Stromal cell of bone marrow (primary cell): ENCODE measurements around the gene CHSY1.
"Not testable (repeated sequence)": the region's sequence is repeated elsewhere in the genome, so short reads cannot be mapped to it uniquely, and the experiment has no call there.

Experiments
- DNase-seq: peaks from one replicate; pipeline ENCODE4 v3.0.0-alpha.2; 2012; ENCODE audit warnings: low read depth

The CHSY1 gene

DNA sequence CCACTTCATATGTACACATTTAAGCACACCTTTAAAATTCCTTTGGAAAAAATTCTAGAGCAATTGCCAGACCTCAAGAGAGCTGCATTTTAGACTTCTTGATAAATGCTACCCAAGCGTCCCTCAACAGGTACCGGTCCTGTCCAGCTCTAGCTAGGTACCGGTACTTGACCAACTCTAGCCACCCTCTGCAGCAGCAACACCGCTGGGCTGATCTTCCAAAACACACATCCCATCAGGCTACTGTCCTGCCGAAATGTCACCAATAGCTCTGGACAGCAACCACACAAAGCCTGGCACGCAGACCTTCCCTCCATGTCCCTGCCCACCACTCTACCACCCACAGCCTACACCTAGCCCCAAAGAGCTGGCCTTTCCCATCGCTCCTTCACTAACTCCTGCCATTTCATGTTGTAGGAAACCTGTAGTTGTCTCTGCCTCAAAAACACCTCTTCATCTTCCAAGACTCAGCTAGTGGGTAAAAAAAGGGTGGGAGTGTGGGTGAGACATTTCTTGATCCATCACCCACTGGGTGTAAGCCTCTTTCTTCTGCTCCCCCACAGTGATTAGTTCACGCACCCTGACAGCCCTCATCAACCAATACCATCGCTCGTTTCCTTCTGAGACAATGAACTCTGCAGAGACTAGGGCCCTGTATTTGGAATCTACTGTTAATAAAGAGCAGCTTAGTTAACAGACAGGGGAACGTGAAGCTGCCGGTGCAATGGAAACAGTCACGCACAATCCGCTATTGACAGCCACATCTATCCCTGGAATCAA is 6.8 kb downstream of the CHSY1 start:
- DNase-seq: no peak

DNA sequence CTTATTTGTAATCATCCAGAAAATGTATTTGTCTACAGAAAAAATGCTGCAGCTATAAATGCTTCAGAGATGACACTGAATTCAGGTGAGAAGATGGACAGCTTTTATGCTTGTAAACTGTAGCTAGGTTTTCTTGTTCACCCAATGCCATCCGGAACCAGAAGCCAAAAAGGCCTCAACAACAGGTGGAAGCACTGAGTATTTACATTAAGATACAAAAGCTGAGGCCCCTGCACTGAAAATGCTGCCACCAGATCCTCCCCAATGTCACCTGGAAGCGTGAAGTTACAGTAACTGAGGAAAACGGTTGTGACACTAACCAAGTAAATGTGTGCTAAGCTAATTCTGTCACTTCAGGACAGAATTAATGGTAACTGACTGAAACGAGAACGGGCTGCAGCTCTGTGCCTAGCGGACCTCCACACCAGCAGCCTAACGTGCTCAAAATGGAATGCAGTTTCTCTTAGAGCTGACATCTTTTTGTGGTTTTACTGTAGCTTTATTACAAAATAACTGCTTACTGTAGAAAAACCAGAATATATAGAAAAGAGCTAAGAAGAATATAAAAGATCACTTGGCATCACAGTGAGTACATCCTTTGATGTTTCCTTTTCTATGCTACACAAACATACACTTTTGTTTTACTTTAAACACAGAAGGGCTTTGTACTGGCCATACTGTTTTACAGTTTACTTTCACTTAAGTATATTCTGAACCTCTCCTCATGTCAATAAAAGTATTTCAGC is 7.6 kb downstream of the CHSY1 start:
- no peak for DNase-seq

DNA sequence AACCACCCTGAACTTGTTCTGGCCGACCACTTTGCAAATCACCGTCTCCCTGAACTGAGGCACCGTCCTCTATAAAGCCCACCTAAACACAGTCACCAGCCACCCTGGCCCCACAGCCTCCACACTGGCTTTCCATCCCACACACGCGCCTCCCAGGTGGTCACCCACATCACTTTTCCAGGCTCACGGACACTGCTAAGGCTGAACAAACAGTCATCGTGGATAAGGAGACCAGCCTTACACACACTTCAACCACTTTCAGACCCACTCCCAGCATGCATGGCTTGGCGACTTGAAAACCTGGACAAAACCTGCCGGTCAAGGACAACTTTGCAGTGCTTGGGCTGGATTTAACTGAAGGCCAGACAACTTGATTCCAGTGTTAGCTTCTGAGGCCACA is 8.4 kb downstream of the CHSY1 start:
- DNase-seq: no peak

DNA sequence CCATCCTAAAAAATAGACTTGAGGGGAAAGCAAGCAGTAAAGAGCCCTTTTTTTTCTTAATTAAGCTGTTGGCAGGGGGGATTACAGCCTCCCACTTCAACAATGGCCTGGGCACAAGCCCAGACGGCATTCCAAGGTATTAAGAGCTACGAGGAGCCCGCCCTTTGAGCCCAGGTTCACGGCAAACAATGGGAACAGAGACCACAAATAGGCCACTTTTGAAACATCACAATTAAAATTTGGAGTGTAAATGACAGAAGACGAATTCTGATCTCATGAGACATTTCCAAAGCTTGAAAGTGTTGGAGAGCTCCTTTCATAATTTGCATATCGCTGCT is 8.9 kb downstream of the CHSY1 start:
- no peak for DNase-seq

DNA sequence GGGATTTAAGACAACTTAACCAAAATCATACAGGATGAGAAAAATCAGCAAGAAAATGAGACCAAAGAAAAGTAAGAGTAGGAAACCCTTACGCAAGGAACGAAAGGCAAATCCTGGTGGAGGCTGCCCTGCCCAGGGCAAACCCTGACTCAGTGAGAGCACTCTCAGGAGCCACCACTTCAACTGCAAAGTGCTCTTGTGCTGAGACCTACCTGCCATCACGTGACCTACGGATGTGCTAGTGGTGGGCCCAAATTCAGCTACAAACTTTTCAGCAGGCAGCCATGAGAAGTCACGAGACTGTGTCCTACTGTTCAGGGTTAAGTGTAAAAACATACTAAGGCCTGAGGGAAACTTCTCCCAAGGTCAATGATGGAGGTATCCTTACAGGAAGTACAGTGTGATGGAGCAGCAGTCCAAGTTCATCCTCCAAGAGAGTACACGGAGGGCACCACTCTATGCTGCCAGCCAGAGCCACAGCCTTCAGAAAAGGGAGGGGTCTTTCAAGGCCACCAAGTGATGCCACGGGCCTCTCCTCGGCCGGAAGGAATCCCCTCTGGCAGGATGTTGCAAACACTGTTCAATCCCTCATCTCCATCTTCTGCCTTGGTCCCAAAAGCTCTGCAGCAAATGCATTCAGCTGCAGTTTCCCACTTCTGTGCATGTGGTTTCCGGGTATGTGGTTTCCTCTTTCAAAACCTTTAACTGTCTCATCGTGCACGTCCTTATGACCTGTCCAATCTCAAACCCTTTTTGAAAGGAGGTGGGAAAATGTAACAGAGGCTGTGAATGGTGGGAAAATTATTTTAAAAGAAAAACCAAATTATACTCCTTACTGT is 9.5 kb downstream of the CHSY1 start:
- no peak for DNase-seq

DNA sequence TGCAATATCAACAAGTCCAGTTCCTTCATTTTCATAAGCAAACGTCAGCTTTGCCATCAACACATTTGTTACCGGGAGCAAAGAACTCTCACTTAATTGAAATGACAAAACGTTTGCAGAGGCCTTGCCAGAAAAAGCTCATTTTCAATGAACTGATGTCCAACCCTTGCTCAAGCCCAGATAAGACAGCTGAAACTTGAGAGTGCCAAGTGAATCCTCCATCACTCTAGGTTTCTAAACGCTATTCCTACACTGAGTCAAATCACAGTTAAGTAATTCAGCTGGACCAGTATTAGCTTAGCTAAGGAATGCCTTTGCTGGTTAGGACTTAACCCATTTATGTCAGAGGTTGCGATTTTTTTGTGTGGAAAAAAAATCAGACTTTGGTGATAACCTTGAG is 11.5 kb downstream of the CHSY1 start:
- peak; percentile 51 for DNase-seq

DNA sequence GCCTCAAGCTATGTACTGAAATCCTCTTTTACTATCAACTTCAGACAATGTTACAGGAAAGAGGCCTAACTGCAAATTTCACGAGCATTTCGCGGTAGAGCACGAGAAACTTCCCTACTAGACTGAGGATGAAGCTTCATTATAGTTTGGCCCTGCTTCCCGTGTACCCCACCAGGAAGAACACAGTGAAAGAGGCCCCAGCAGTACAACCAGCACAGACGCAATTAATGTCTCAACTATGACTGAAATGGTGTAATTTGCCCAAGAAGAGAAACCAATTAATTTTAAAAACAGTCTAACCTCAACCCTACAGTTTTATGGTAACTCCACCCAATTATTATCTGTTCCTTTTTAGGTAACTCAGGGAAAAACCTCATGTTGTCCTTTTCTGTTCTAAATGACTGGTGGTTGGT is 12.1 kb downstream of the CHSY1 start:
- no peak for DNase-seq

DNA sequence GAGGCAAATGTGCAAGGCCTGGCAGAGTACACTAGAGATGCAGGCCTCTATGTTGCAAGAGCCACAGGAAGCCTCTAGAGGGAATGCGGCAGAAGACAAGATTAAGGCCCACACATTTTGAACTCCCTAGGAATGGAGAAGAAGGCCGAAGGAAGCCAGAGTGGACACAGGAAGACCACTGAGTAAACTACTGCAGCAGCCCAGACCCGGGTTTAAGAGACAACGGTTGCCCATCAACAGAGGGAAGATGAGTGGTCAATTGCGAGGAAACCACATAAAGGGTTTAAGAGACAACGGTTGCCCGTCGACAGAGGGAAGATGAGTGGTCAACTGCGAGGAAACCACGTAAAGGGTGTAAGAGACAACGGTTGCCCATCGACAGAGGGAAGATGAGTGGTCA is 14.6 kb downstream of the CHSY1 start:
- DNase-seq: no peak

DNA sequence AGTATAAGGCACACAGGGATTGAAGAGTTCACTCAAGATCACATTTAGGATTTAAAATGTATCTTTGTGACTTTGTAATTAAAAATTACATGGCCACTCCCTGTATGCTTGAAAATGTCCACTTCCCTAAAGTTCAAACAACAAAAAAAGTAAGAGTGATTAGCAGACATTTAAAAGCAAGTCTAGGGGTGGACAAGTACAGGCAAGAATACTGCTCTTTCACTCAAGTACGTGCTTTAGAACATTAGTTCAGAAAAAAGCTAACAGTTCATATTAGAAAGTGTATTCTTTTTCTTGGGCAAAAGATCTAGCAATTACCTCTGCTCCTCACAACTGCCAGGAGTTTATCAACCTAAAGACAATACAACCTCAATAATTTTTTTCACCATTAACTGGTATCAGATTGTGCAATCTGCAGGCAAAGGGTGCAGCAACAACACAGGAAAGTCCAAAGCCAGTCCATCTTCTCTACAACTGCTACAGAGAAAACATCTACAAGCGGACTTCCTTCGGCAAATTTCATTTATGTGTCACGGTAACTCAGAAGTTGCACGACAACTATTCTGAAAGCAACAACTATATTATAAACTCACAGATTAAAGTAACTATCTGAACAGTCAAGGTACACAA is 18.1 kb downstream of the CHSY1 start:
- no peak for DNase-seq

DNA sequence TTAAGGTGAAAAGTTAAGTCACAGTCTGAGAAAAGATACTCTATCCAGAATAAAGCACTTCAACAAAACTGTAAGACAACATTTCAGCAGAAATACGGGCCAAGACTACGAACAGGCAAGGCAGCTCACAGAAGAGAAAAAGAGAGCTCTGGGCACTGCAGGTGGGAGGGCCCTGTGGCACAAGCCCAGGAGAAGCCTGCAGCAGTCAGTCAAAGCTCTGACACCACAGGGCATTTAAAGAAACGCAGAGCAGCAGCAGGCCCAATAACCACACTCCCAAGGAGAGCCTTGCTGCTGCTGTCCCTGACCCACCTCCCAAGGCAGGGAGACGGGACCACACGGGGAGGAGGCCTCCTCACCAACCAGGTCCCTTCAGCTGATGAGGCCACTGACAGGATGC is 19.2 kb downstream of the CHSY1 start:
- no peak for DNase-seq

DNA sequence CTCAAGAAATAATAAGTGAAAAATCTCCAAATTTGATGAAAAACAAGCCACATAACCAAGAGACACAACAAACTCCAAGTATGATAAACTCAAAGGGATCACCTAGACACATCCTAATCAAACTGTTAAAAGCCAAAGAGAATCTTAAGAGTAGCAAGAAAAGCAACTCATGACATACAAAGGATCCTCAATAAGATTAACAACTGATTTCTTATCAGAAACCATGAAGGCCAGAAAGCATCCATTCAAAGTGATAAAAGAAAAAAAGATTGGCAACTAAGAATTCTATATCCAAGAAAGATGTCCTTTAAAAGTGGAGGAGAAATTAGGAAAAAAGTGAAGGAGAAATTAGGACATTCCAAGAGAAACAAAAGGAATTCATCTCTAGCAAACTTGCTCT is 23.5 kb downstream of the CHSY1 start:
- DNase-seq: no peak

DNA sequence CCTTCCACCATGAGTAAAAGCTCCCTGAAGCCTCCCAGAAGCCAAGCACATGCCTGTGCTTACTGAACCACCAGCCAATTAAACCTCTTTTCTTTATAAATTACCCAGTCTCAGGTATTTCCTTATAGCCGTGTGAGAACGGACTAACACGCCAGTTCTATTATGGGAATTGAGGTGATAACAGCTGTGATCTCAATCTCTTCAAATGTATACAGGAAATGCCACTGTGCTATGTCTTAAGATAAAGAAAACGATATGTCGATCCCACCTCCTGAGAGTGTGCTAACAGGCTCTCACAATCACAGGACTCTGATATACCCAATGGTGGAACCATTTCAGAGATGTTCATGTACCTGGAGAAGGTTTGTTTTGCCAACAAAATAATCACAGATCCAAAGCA is 26.2 kb downstream of the CHSY1 start:
- no peak for DNase-seq

DNA sequence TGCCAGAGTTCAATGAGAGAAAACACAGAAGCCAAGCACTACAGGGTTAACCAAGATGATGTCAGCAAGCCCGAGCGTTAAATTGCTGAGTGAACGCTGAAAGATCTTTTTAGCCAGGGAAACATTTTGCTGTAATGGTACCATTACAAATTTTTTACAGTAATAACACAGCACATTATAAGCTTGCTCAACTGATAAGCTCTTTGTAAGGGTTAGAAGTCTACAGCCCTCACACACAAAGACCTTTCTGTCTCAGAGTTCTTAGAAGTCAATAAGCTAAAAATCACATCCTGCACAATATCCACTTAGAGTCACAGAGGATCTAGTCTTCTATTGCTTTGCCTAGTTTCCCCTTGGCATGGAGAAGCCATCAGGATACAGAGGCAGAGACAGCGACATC is 29.9 kb downstream of the CHSY1 start:
- no peak for DNase-seq

DNA sequence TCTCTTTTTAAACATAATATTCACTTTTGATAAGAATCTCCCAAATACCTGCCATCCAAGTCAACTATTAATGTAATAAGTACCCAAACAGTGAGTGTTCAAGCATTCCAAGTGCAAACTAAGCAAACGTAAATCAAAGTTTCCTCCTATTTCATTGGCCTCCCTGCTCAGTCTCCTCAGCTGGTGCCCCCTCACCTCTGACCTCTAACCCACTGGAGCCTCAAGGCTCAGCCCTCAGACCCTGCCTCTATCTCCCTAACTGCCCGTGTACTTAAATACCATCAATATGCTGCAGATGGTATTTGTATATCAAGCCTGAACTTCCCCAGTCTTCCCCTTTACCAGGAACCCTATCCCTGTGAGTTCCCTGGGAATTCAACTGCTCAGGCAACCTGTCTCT is 31.8 kb downstream of the CHSY1 start:
- DNase-seq: no peak

DNA sequence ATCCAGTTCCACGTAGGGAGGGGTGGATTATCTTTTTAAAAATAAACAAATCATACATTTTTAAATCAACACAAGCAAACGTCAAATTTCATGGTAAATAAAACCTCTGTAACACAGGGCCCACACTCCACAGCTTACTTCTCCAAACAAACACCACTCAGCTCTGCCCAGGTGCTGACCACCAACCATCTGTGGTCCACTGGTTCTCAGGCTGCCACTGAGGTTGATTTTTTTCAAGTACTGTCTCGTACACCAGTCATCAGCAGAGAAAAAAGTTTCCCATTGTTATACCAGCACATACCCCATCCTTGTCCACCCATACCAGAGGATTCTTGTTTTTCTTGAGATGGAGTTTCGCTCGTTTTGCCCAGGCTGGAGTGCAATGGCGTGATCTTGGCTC is 32.4 kb downstream of the CHSY1 start:
- DNase-seq: no peak

DNA sequence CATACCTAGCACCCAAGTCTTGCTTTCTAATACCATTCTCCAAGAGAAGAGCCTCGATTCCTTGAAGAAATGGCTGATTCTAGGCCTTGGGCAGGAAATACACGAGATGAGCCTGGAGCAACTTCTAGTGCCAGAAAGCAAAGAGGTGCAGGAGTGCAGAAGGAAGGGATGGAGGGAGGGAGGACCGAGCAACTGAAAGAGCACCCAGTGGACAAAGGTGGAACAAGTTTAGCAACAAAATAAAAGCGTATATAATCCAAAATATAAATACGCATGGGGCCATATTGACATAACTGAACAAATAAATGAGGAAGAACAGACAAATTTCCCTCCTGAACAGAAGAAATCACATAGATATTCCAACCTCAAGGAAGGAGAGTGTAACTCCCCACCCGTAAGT is 34.4 kb downstream of the CHSY1 start:
- no peak for DNase-seq

DNA sequence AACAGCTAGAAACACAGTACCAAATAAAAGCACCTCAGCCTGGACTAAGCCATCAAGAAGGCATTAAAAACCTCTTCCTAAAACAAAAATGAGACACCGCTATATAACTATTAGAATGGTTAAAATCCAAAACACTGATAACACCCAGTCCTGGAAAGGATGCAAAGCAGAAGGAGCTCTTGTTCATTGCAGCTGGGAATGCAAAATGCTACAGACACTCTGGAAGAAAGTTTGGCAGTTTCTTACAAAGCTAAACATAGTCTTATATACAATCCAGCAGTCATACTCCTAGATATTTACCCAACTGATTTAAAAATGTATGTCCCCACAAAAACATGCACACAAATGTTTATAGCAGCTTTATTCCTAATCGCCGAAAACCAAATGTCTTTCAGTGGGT is 35.7 kb downstream of the CHSY1 start:
- no peak for DNase-seq

DNA sequence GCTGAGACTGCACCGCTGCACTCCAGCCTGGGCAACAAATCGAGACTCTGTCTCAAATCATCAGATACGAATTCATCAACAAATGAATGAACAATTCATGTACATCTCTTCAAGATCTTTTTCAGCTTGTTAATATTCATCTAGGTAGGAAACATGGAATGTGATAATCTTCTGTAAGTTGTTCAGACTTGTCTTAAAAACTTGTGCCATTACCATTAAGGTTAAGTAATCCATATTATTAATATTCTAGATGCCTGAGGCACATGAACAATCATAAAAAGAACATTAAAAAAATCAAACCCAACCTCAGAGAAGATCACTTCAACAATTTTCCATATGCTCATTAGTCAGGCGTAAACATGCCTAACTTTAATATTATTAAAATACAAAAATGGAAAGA is 36.2 kb downstream of the CHSY1 start:
- DNase-seq: no peak

DNA sequence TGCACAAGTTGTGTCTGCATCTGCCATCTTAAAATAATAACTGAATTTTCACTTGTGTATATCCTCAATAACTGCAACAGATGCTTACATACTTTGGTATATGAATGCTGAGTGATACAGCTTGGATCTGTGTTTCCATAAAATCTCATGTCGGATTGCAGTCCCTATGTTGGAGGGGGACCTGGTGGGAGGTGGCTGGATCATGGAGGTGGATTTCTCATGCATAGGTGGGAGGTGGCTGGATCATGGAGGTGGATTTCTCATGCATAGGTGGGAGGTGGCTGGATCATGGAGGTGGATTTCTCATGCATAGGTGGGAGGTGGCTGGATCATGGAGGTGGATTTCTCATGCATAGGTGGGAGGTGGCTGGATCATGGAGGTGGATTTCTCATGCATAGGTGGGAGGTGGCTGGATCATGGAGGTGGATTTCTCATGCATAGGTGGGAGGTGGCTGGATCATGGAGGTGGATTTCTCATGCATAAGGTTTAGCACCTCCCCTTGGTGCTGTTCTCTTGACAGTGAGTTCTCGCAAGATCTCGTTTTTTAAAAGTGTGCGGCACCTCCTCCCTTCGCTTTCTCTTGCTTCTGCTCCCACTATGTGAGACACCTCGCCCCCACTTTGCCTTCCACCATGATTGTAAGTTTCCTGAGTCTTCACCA is 37.3 kb downstream of the CHSY1 start:
- DNase-seq: not testable (repeated sequence)

DNA sequence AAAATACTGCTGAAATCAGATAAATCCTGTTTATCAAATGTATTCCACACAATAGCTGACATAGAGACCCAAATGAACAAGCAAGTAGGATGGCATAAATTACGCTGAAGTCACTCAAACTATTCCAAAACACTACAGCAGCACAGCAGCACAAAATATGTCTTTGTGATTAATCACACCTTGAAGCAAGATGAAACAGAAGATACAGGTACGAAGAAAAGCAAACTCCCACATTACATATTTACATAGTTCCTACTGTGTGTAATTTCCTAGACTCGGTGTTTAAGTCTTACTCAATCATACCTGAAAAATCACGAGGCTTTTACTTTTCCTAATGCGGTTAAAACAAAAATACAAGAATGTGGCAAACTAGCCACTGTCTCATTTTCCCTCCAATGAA is 38.3 kb downstream of the CHSY1 start:
- DNase-seq: no peak

DNA sequence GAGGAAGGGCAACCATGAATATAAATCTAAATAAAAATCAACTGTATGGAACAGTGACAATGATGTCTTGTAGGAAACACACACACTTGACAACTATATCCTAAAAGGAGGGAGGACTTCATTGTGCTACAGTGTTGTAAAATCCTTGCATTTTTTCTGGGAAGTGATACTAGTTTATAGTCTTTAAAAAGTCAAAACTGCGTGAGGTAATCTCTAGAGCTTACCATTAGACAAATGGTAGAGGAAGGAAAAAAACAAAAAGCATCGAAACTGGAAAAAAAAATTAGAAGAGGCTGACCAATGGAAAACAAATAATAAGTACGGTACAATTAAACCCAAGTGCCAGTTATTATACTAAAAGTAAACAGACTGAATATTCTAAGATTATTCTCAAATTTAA is 38.7 kb downstream of the CHSY1 start:
- no peak for DNase-seq

DNA sequence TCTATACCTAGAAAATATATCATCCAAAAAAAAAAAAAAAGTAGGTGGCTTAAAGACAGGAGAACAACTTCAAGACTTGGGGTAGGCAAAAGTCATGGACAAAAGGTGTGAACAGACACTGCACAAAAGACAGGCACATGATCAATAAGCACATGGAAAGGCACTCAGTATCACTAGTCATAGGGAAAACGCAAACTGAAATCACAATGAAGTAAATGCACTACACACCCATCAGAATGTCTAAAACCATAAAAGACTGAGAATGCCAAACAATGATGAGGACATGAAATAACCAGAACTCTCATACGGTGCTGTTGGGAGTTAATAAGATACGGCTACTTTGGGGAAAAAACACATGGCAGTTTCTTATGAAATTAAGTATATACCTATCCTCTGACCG is 40.0 kb downstream of the CHSY1 start:
- no peak for DNase-seq
